GM12891 (cell line): ENCODE results near the gene GTF3C4.

ENCODE experiments used
- POLR2A ChIP-seq: IDR thresholded peaks from 2 replicates; pipeline ENCODE4 v1.6.1; 2011; ENCODE audit warnings: low read depth, low read length, control low read depth
- POLR2AphosphoS5 ChIP-seq: IDR thresholded peaks from 2 replicates; pipeline ENCODE4 v1.6.1; 2011; ENCODE audit warnings: low read depth, low read length, control low read depth
- POU2F2 ChIP-seq: IDR thresholded peaks from 2 replicates; pipeline ENCODE4 v1.6.1; 2011; ENCODE audit warnings: low read depth, mild to moderate bottlenecking, control low read depth, low read length, moderate library complexity
- SPI1 ChIP-seq: IDR thresholded peaks from 2 replicates; pipeline ENCODE4 v1.6.1; 2011; ENCODE audit warnings: low read depth, low read length, control low read depth
- TAF1 ChIP-seq: IDR thresholded peaks from 2 replicates; pipeline ENCODE4 v1.6.1; 2011; ENCODE audit warnings: low read depth, low read length, control low read depth

GRCh38 chr9:132708239-132708638 lies 38.0 kb downstream of the GTF3C4 start:
- TF ChIP-seq POLR2AphosphoS5 (no peak), POLR2A (no peak), TAF1 (no peak), SPI1 (no peak), POU2F2 (no peak)
